Naive thymus-derived CD4-positive, alpha-beta T cell (primary cell): ENCODE data around the gene MS4A3. TPM values are rescaled to one million over a fixed set of nuclear protein-coding genes. Genes with fewer than 3 reads are reported as not detected.
"Not testable (repeated sequence)": the region's sequence is repeated elsewhere in the genome, so short reads cannot be mapped to it uniquely, and the experiment has no call there.

Experiments
- ATAC-seq: fragments of 150-1000 bp; cut with Tn5 transposase; 2 replicates; pipeline ENCODE4 v1.10.0; 2021; ENCODE audit warnings: mild to moderate bottlenecking, moderate library complexity
- CTCF ChIA-PET: fragments of 350-600 bp; sonication (Branson Sonifier 250); formaldehyde crosslinking; loops from one replicate; lab custom pipeline; 2021; ENCODE audit warnings: antibody characterized with exemption; lab: Charles Lee
- POLR2A ChIA-PET: fragments of 350-600 bp; sonication (Branson Sonifier 250); formaldehyde crosslinking; loops from one replicate; lab custom pipeline; 2021; ENCODE audit warnings: antibody characterized with exemption, inconsistent platforms; lab: Charles Lee
- DNase-seq, 9 donors: peaks; one replicate each; pipeline versions ENCODE4 v3.0.0 to v3.0.0-alpha.2; 2020 to 2022; ENCODE audit warnings: mixed read lengths in 1 of 9
- H3K27ac ChIP-seq: one replicate; pipeline ENCODE4 v1.7.0; 2013; ENCODE audit warnings: mild to moderate bottlenecking, low read depth, low read length, moderate library complexity
- H3K27me3 ChIP-seq, 2 donors: one replicate each; pipeline ENCODE4 v1.7.0; 2013; ENCODE audit warnings: low read length in 2 of 2, mild to moderate bottlenecking in 2 of 2, moderate library complexity in 2 of 2; ENCODE audit not compliant: control insufficient read depth in 2 of 2, insufficient read depth in 2 of 2
- H3K36me3 ChIP-seq, 3 experiments: 1 replicate in 2 of 3; 2 replicates in 1 of 3; pipeline ENCODE4 v1.7.0; 2013; ENCODE audit warnings: low read length in 3 of 3, mild to moderate bottlenecking in 3 of 3, moderate library complexity in 1 of 3; ENCODE audit not compliant: insufficient read depth in 3 of 3, control insufficient read depth in 2 of 3
- H3K4me1 ChIP-seq, 2 donors: one replicate each; pipeline ENCODE4 v1.7.0; 2013; ENCODE audit warnings: low read length in 2 of 2, mild to moderate bottlenecking in 2 of 2, moderate library complexity in 1 of 2; ENCODE audit not compliant: control insufficient read depth in 2 of 2, insufficient read depth in 2 of 2
- H3K4me3 ChIP-seq: 2 replicates; pipeline ENCODE4 v1.7.0; 2013; ENCODE audit warnings: mild to moderate bottlenecking, low read length
- H3K9me3 ChIP-seq, 3 experiments: 1 replicate in 2 of 3; 2 replicates in 1 of 3; pipeline ENCODE4 v1.7.0; 2013; ENCODE audit warnings: low read length in 3 of 3; ENCODE audit not compliant: control insufficient read depth in 2 of 3
- H3K27ac Mint-ChIP-seq, 9 donors: one replicate each; pipeline ENCODE4 v1.8.0; 2020 to 2022; ENCODE audit warnings: mixed read lengths in 9 of 9, mild to moderate bottlenecking in 8 of 9, moderate library complexity in 5 of 9, inconsistent platforms in 2 of 9
- H3K27me3 Mint-ChIP-seq, 5 donors: one replicate each; pipeline ENCODE4 v1.8.0; 2021 to 2022; ENCODE audit warnings: mixed read lengths in 5 of 5, mild to moderate bottlenecking in 1 of 5
- H3K36me3 Mint-ChIP-seq, 5 donors: one replicate each; pipeline ENCODE4 v1.8.0; 2020 to 2022; ENCODE audit warnings: mixed read lengths in 5 of 5, mild to moderate bottlenecking in 3 of 5, inconsistent platforms in 1 of 5
- H3K4me1 Mint-ChIP-seq, 7 donors: one replicate each; pipeline ENCODE4 v1.8.0; 2020 to 2022; ENCODE audit warnings: mixed read lengths in 7 of 7, mild to moderate bottlenecking in 3 of 7, inconsistent platforms in 1 of 7
- H3K4me3 Mint-ChIP-seq, 10 donors: one replicate each; pipeline ENCODE4 v1.8.0; 2020 to 2022; ENCODE audit warnings: mild to moderate bottlenecking in 10 of 10, mixed read lengths in 10 of 10, moderate library complexity in 6 of 10, inconsistent platforms in 2 of 10
- H3K9me3 Mint-ChIP-seq, 11 donors: one replicate each; pipeline ENCODE4 v1.8.0; 2020 to 2022; ENCODE audit warnings: mixed read lengths in 11 of 11, mild to moderate bottlenecking in 4 of 11, inconsistent platforms in 1 of 11, moderate library complexity in 1 of 11
- intact Hi-C, 2 donors: fragments of 100-400 bp; cut with micrococcal nuclease; formaldehyde crosslinking; loops; one replicate each; pipeline ENCODE4 v1.15.1; 2023
- polyA plus RNA-seq, 2 donors: library from polyadenylated mRNA; unstranded; fragments of 300-500 nt; fragmentation: Illumina TruSeq; gene quantifications; one replicate each; pipeline ENCODE4 v1.2.3, GENCODE V29; 2021
- total RNA-seq, 6 experiments: library from RNA in 5 of 6; stranded (reverse) in 5 of 6; gene quantifications; 1 replicate in 5 of 6; 2 replicates in 1 of 6; pipeline ENCODE4 v1.2.3 and lab custom pipeline; 2021 to 2026

The MS4A3 gene
- total and polyA plus RNA-seq, 7 experiments from 2014 or later, result 4.2 to 9.9 TPM; not detected in 5

- POLR2A ChIA-PET, result not testable (repeated sequence)
- peaks cover 0 to 14% (median 6%) of the 10 kb centered on the region in 5 donors for H3K27me3 Mint-ChIP-seq
Observed at GRCh38 chr11:60071644-60072043, 15.2 kb downstream of the MS4A3 start.

GRCh38 chr11:60077216-60077817, 20.9 kb downstream of the MS4A3 start:
- Histone ChIP-seq H3K9me3 (no peaks in the 10 kb centered on the region), H3K27ac (no peak overlapping the region), H3K27me3 (no peaks in the 10 kb centered on the region), H3K36me3 (no peaks in the 10 kb centered on the region), H3K4me3 (no peak overlapping the region), H3K4me1 (no peaks in the 10 kb centered on the region)
- Mint-ChIP-seq H3K9me3 (peaks cover 0 to 29% (median 5%) of the 10 kb centered on the region in 11 donors), H3K36me3 (no peaks in the 10 kb centered on the region), H3K4me3 (no peak overlapping the region), H3K27me3 (peaks cover 0 to 8% (median 0%) of the 10 kb centered on the region in 5 donors), H3K4me1 (peaks cover 0 to 1% (median 0%) of the 10 kb centered on the region in 7 donors), H3K27ac (no peak overlapping the region)
- ChIA-PET POLR2A (no interaction called here), CTCF (interaction anchor here (0.7 kb wide), 1 partner anchor 13 kb away, joined by 3 read pairs; no protein-coding TSS in a partner anchor)
- no peak for ATAC-seq
- DNase-seq, result no peak
- intact Hi-C loops, result no loop called here

More at GRCh38 chr11:60071644-60072043, 15.2 kb downstream of the MS4A3 start:
- H3K4me3 ChIP-seq, H3K27ac Mint-ChIP-seq, H3K4me1 ChIP-seq, DNase-seq, H3K4me1 Mint-ChIP-seq, H3K27ac ChIP-seq, intact Hi-C loops, CTCF ChIA-PET, H3K9me3 ChIP-seq, H3K4me3 Mint-ChIP-seq, H3K36me3 Mint-ChIP-seq, H3K36me3 ChIP-seq, ATAC-seq, H3K27me3 ChIP-seq: not testable (repeated sequence)
- peaks cover 0 to 27% (median 2%) of the 10 kb centered on the region in 11 donors for H3K9me3 Mint-ChIP-seq

- Mint-ChIP-seq H3K4me3 (no peak overlapping the region), H3K9me3 (peaks cover 0 to 27% (median 5%) of the 10 kb centered on the region in 11 donors), H3K27ac (no peak overlapping the region), H3K36me3 (no peaks in the 10 kb centered on the region), H3K4me1 (peaks cover 0 to 1% (median 0%) of the 10 kb centered on the region in 7 donors), H3K27me3 (peaks cover 0 to 13% (median 0%) of the 10 kb centered on the region in 5 donors)
- no peaks in the 10 kb centered on the region for H3K9me3 ChIP-seq
- ChIA-PET CTCF (interaction anchor here (0.7 kb wide), 1 partner anchor 14 kb away, joined by 3 read pairs; no protein-coding TSS in a partner anchor), POLR2A (no interaction called here)
- H3K27me3 ChIP-seq, result no peaks in the 10 kb centered on the region
- peak; percentile 24 for ATAC-seq
- no peak overlapping the region for H3K27ac ChIP-seq
- no peak for DNase-seq
- no peaks in the 10 kb centered on the region for H3K36me3 ChIP-seq
- H3K4me1 ChIP-seq, result no peaks in the 10 kb centered on the region
- no peak overlapping the region for H3K4me3 ChIP-seq
- intact Hi-C loops, result no loop called here
Observed at GRCh38 chr11:60077981-60078380, 21.5 kb downstream of the MS4A3 start.

GRCh38 chr11:60078745-60079144, 22.3 kb downstream of the MS4A3 start:
- Mint-ChIP-seq H3K4me1 (peaks cover 0 to 1% (median 0%) of the 10 kb centered on the region in 7 donors), H3K27me3 (peaks cover 0 to 16% (median 0%) of the 10 kb centered on the region in 5 donors), H3K36me3 (no peaks in the 10 kb centered on the region), H3K27ac (no peak overlapping the region), H3K4me3 (no peak overlapping the region), H3K9me3 (peaks cover 0 to 27% (median 5%) of the 10 kb centered on the region in 11 donors)
- no peaks in the 10 kb centered on the region for H3K36me3 ChIP-seq
- ATAC-seq, result no peak
- ChIA-PET POLR2A (no interaction called here), CTCF (no interaction called here)
- intact Hi-C loops, result no loop called here
- H3K27me3 ChIP-seq, result no peaks in the 10 kb centered on the region
- no peak for DNase-seq
- no peaks in the 10 kb centered on the region for H3K9me3 ChIP-seq
- H3K4me3 ChIP-seq, result no peak overlapping the region
- H3K27ac ChIP-seq, result no peak overlapping the region
- no peaks in the 10 kb centered on the region for H3K4me1 ChIP-seq

GRCh38 chr11:60080535-60080934, 24.1 kb downstream of the MS4A3 start:
- Histone ChIP-seq H3K27me3 (no peaks in the 10 kb centered on the region), H3K4me1 (no peaks in the 10 kb centered on the region), H3K4me3 (no peak overlapping the region), H3K27ac (no peak overlapping the region), H3K9me3 (no peaks in the 10 kb centered on the region), H3K36me3 (no peaks in the 10 kb centered on the region)
- Mint-ChIP-seq H3K4me1 (peaks cover 0 to 1% (median 0%) of the 10 kb centered on the region in 7 donors), H3K27me3 (peaks cover 3 to 26% (median 12%) of the 10 kb centered on the region in 5 donors), H3K27ac (no peak overlapping the region), H3K9me3 (peaks cover 0 to 18% (median 4%) of the 10 kb centered on the region in 11 donors), H3K4me3 (no peak overlapping the region), H3K36me3 (no peaks in the 10 kb centered on the region)
- intact Hi-C loops, result no loop called here
- ATAC-seq, result no peak
- DNase-seq, result no peak
- ChIA-PET POLR2A (no interaction called here), CTCF (no interaction called here)

GRCh38 chr11:60084631-60085273, 28.3 kb downstream of the MS4A3 start:
- Mint-ChIP-seq H3K9me3 (peaks cover 0 to 4% (median 0%) of the 10 kb centered on the region in 11 donors), H3K4me3 (no peak overlapping the region), H3K27ac (no peak overlapping the region), H3K27me3 (peaks cover 3 to 51% (median 19%) of the 10 kb centered on the region in 5 donors), H3K4me1 (no peaks in the 10 kb centered on the region), H3K36me3 (no peaks in the 10 kb centered on the region)
- Histone ChIP-seq H3K36me3 (no peaks in the 10 kb centered on the region), H3K4me3 (no peak overlapping the region), H3K27me3 (no peaks in the 10 kb centered on the region), H3K9me3 (no peaks in the 10 kb centered on the region), H3K27ac (no peak overlapping the region), H3K4me1 (no peaks in the 10 kb centered on the region)
- POLR2A ChIA-PET, result no interaction called here
- DNase-seq (no peak), ATAC-seq (no peak)
- intact Hi-C loops, result no loop called here
- CTCF ChIA-PET, result no interaction called here
